ENCODE results near the gene CARD11.

The CARD11 gene

GRCh38 chr7:3069771-3070449 lies 26.2 kb upstream of the CARD11 start:
- Histone ChIP-seq H3K4me1 (ENCODE audit: control insufficient read depth in 1 of 2, insufficient read depth in 2 of 2, low read length in 2 of 2) (no peaks in the 10 kb centered on the region), H4K91ac (ENCODE audit: low read depth, low read length) (no peak overlapping the region), H3K14ac (ENCODE audit: low read length) (no peak overlapping the region), H3K79me2 (ENCODE audit: control insufficient read depth, insufficient read depth, low read length, poor library complexity) (no peaks in the 10 kb centered on the region), H2BK5ac (ENCODE audit: low read depth, low read length, poor library complexity) (no peak overlapping the region), H3K9me3 (ENCODE audit: insufficient read depth, low read depth, low read length) (no peaks in the 10 kb centered on the region), H2AK5ac (ENCODE audit: low read length) (no peak overlapping the region), H4K8ac (ENCODE audit: low read depth, low read length) (no peak overlapping the region), H2AFZ (ENCODE audit: insufficient read depth, low read length, poor library complexity) (no peak overlapping the region), H3K18ac (ENCODE audit: low read length) (no peak overlapping the region), H3K36me3 (ENCODE audit: control insufficient read depth in 1 of 2, insufficient read depth in 2 of 2, low read length in 2 of 2) (no peaks in the 10 kb centered on the region), H3K27ac (ENCODE audit: low read depth, low read length) (no peak overlapping the region), H3K4me3 (ENCODE audit: low read depth, low read length) (no peak overlapping the region), H3K27me3 (ENCODE audit: insufficient read depth, low read length) (no peaks in the 10 kb centered on the region), H3K4me2 (ENCODE audit: low read length) (no peak overlapping the region), H3K23ac (ENCODE audit: low read length) (no peak overlapping the region), H4K12ac (ENCODE audit: low read depth, low read length) (no peak overlapping the region), H3K79me1 (ENCODE audit: low read length) (no peaks in the 10 kb centered on the region), H2BK120ac (ENCODE audit: insufficient read depth, low read length, poor library complexity) (no peak overlapping the region), H3K4ac (ENCODE audit: low read depth, low read length) (no peak overlapping the region), H2BK12ac (ENCODE audit: low read length) (no peak overlapping the region), H3K9ac (ENCODE audit: low read length) (no peak overlapping the region)
- DNase-seq: no peak
- WGBS (ENCODE audit: extremely low coverage, insufficient coverage, insufficient read length): no CpG with 5 or more reads among the region's 10 CpGs

- no peak for DNase-seq
- H3K23ac ChIP-seq (ENCODE audit: low read length): no peak overlapping the region
- H3K4me2 ChIP-seq (ENCODE audit: low read length): no peak overlapping the region
- no peak overlapping the region for H4K8ac ChIP-seq (ENCODE audit: low read depth, low read length)
- no peaks in the 10 kb centered on the region for H3K27me3 ChIP-seq (ENCODE audit: insufficient read depth, low read length)
- no peak overlapping the region for H3K18ac ChIP-seq (ENCODE audit: low read length)
- no peak overlapping the region for H3K4me3 ChIP-seq (ENCODE audit: low read depth, low read length)
- no peak overlapping the region for H2BK120ac ChIP-seq (ENCODE audit: insufficient read depth, low read length, poor library complexity)
- H4K12ac ChIP-seq (ENCODE audit: low read depth, low read length): no peak overlapping the region
- H3K4ac ChIP-seq (ENCODE audit: low read depth, low read length): no peak overlapping the region
- no peak overlapping the region for H2BK12ac ChIP-seq (ENCODE audit: low read length)
- no peak overlapping the region for H2AFZ ChIP-seq (ENCODE audit: insufficient read depth, low read length, poor library complexity)
- no peaks in the 10 kb centered on the region for H3K36me3 ChIP-seq (ENCODE audit: control insufficient read depth in 1 of 2, insufficient read depth in 2 of 2, low read length in 2 of 2)
- WGBS (ENCODE audit: extremely low coverage, insufficient coverage, insufficient read length): no CpG with 5 or more reads among the region's 4 CpGs
- no peak overlapping the region for H3K27ac ChIP-seq (ENCODE audit: low read depth, low read length)
- H3K79me2 ChIP-seq (ENCODE audit: control insufficient read depth, insufficient read depth, low read length, poor library complexity): no peaks in the 10 kb centered on the region
- no peaks in the 10 kb centered on the region for H3K9me3 ChIP-seq (ENCODE audit: insufficient read depth, low read depth, low read length)
- no peaks in the 10 kb centered on the region for H3K4me1 ChIP-seq (ENCODE audit: control insufficient read depth in 1 of 2, insufficient read depth in 2 of 2, low read length in 2 of 2)
- no peak overlapping the region for H3K14ac ChIP-seq (ENCODE audit: low read length)
- no peak overlapping the region for H3K9ac ChIP-seq (ENCODE audit: low read length)
- H4K91ac ChIP-seq (ENCODE audit: low read depth, low read length): no peak overlapping the region
- no peak overlapping the region for H2BK5ac ChIP-seq (ENCODE audit: low read depth, low read length, poor library complexity)
- no peaks in the 10 kb centered on the region for H3K79me1 ChIP-seq (ENCODE audit: low read length)
- H2AK5ac ChIP-seq (ENCODE audit: low read length): no peak overlapping the region
Measured at GRCh38 chr7:3068530-3068929, 24.9 kb upstream of the CARD11 start.

GRCh38 chr7:3067606-3068380 lies 24.1 kb upstream of the CARD11 start:
- no CpG with 5 or more reads among the region's 2 CpGs for WGBS (ENCODE audit: extremely low coverage, insufficient coverage, insufficient read length)
- H3K36me3 ChIP-seq (ENCODE audit: control insufficient read depth in 1 of 2, insufficient read depth in 2 of 2, low read length in 2 of 2): no peaks in the 10 kb centered on the region
- H3K79me1 ChIP-seq (ENCODE audit: low read length): no peaks in the 10 kb centered on the region
- no peak overlapping the region for H3K27ac ChIP-seq (ENCODE audit: low read depth, low read length)
- H2BK120ac ChIP-seq (ENCODE audit: insufficient read depth, low read length, poor library complexity): no peak overlapping the region
- H4K91ac ChIP-seq (ENCODE audit: low read depth, low read length): no peak overlapping the region
- no peak overlapping the region for H4K12ac ChIP-seq (ENCODE audit: low read depth, low read length)
- H2AK5ac ChIP-seq (ENCODE audit: low read length): no peak overlapping the region
- no peak overlapping the region for H2BK12ac ChIP-seq (ENCODE audit: low read length)
- DNase-seq: no peak
- peak overlapping the region; percentile 67 for H3K23ac ChIP-seq (ENCODE audit: low read length)
- no peak overlapping the region for H2BK5ac ChIP-seq (ENCODE audit: low read depth, low read length, poor library complexity)
- H3K4me2 ChIP-seq (ENCODE audit: low read length): no peak overlapping the region
- no peak overlapping the region for H2AFZ ChIP-seq (ENCODE audit: insufficient read depth, low read length, poor library complexity)
- H3K4me1 ChIP-seq (ENCODE audit: control insufficient read depth in 1 of 2, insufficient read depth in 2 of 2, low read length in 2 of 2): no peaks in the 10 kb centered on the region
- H3K4me3 ChIP-seq (ENCODE audit: low read depth, low read length): no peak overlapping the region
- H3K4ac ChIP-seq (ENCODE audit: low read depth, low read length): no peak overlapping the region
- no peaks in the 10 kb centered on the region for H3K9me3 ChIP-seq (ENCODE audit: insufficient read depth, low read depth, low read length)
- H3K27me3 ChIP-seq (ENCODE audit: insufficient read depth, low read length): no peaks in the 10 kb centered on the region
- H3K9ac ChIP-seq (ENCODE audit: low read length): no peak overlapping the region
- no peak overlapping the region for H4K8ac ChIP-seq (ENCODE audit: low read depth, low read length)
- no peak overlapping the region for H3K18ac ChIP-seq (ENCODE audit: low read length)
- no peak overlapping the region for H3K14ac ChIP-seq (ENCODE audit: low read length)
- no peaks in the 10 kb centered on the region for H3K79me2 ChIP-seq (ENCODE audit: control insufficient read depth, insufficient read depth, low read length, poor library complexity)

- no peaks in the 10 kb centered on the region for H3K79me1 ChIP-seq (ENCODE audit: low read length)
- H3K27me3 ChIP-seq (ENCODE audit: insufficient read depth, low read length): no peaks in the 10 kb centered on the region
- no peak overlapping the region for H3K4me2 ChIP-seq (ENCODE audit: low read length)
- no peak overlapping the region for H4K91ac ChIP-seq (ENCODE audit: low read depth, low read length)
- no peak overlapping the region for H4K12ac ChIP-seq (ENCODE audit: low read depth, low read length)
- H3K27ac ChIP-seq (ENCODE audit: low read depth, low read length): no peak overlapping the region
- H3K18ac ChIP-seq (ENCODE audit: low read length): no peak overlapping the region
- H2AFZ ChIP-seq (ENCODE audit: insufficient read depth, low read length, poor library complexity): no peak overlapping the region
- no peak overlapping the region for H4K8ac ChIP-seq (ENCODE audit: low read depth, low read length)
- H3K4me1 ChIP-seq (ENCODE audit: control insufficient read depth in 1 of 2, insufficient read depth in 2 of 2, low read length in 2 of 2): no peaks in the 10 kb centered on the region
- no peaks in the 10 kb centered on the region for H3K79me2 ChIP-seq (ENCODE audit: control insufficient read depth, insufficient read depth, low read length, poor library complexity)
- H2BK5ac ChIP-seq (ENCODE audit: low read depth, low read length, poor library complexity): no peak overlapping the region
- H3K4ac ChIP-seq (ENCODE audit: low read depth, low read length): no peak overlapping the region
- H3K9me3 ChIP-seq (ENCODE audit: insufficient read depth, low read depth, low read length): no peaks in the 10 kb centered on the region
- no peaks in the 10 kb centered on the region for H3K36me3 ChIP-seq (ENCODE audit: control insufficient read depth in 1 of 2, insufficient read depth in 2 of 2, low read length in 2 of 2)
- H3K9ac ChIP-seq (ENCODE audit: low read length): no peak overlapping the region
- no peak overlapping the region for H2BK12ac ChIP-seq (ENCODE audit: low read length)
- H3K4me3 ChIP-seq (ENCODE audit: low read depth, low read length): no peak overlapping the region
- H3K23ac ChIP-seq (ENCODE audit: low read length): no peak overlapping the region
- no peak overlapping the region for H2AK5ac ChIP-seq (ENCODE audit: low read length)
- no peak overlapping the region for H2BK120ac ChIP-seq (ENCODE audit: insufficient read depth, low read length, poor library complexity)
- no peak for DNase-seq
- H3K14ac ChIP-seq (ENCODE audit: low read length): no peak overlapping the region
- no CpG with 5 or more reads among the region's 3 CpGs for WGBS (ENCODE audit: extremely low coverage, insufficient coverage, insufficient read length)
Measured at GRCh38 chr7:3067193-3067592, 23.5 kb upstream of the CARD11 start.

Measured in trophoblast cell (in vitro differentiated cells and primary cell).